Measurements from ENCODE around the gene PIR.

DNA sequence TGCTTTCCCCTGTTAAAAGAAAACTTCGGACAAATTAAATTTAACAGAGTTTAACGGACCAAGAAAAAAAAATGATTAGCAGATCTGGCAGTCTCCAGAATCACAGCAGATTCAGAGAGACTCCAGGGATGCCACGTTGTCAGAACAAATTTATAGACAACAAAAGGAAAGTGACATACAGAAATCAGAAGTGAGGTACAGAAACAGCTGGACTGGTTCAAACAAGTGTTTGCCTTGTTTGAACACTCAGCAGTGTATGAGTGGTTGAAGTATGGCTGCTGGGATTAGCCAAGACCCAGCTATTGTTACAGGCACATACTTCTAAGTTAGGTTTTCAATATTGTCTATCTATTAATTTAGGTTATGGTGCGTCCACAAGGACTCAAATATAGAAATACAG lies 19.1 kb downstream of the PIR start:
- TF ChIP-seq, protein P1, sequence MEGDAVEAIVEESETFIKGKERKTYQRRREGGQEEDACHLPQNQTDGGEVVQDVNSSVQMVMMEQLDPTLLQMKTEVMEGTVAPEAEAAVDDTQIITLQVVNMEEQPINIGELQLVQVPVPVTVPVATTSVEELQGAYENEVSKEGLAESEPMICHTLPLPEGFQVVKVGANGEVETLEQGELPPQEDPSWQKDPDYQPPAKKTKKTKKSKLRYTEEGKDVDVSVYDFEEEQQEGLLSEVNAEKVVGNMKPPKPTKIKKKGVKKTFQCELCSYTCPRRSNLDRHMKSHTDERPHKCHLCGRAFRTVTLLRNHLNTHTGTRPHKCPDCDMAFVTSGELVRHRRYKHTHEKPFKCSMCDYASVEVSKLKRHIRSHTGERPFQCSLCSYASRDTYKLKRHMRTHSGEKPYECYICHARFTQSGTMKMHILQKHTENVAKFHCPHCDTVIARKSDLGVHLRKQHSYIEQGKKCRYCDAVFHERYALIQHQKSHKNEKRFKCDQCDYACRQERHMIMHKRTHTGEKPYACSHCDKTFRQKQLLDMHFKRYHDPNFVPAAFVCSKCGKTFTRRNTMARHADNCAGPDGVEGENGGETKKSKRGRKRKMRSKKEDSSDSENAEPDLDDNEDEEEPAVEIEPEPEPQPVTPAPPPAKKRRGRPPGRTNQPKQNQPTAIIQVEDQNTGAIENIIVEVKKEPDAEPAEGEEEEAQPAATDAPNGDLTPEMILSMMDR (IDR thresholded peaks at IDR 0.05): no peak
- TF ChIP-seq POLR2A (IDR thresholded peaks at IDR 0.05): no peak
- no peak for TF ChIP-seq EP300 (IDR thresholded peaks at IDR 0.05)

Data from ovary (tissue), 3 donors.